Erythroblast (primary cell): ENCODE measurements around the gene GLOD5.
A peak's percentile ranks its signal among the peaks of the same experiment; 100 is the strongest.

Experiments used
- DNase-seq, 2 experiments: peaks; one replicate each; lab custom pipeline; 2025; lab: John Stamatoyannopoulos, UW
- GATA1 ChIP-seq: IDR thresholded peaks from 2 replicates; pipeline ENCODE4 v1.6.1; 2011; ENCODE audit warnings: low read depth, mild to moderate bottlenecking, control low read depth, low read length, moderate library complexity
- POLR2A ChIP-seq: IDR thresholded peaks from 2 replicates; pipeline ENCODE4 v1.6.1; 2011; ENCODE audit warnings: mild to moderate bottlenecking, low read length

The GLOD5 gene

GRCh38 chrX:48781705-48782104 lies 20.2 kb downstream of the GLOD5 start:
- TF ChIP-seq POLR2A (no peak), GATA1 (no peak)
- DNase-seq: no peak

- no peak for DNase-seq
- TF ChIP-seq POLR2A (no peak), GATA1 (no peak)
Measured at GRCh38 chrX:48782216-48782615, 20.7 kb downstream of the GLOD5 start.

GRCh38 chrX:48782795-48783194 lies 21.2 kb downstream of the GLOD5 start:
- peak; percentile 95 to 97 for DNase-seq
- TF ChIP-seq GATA1: peak; percentile 79
- no peak for TF ChIP-seq POLR2A

- no peak for TF ChIP-seq GATA1
- no peak for TF ChIP-seq POLR2A
- DNase-seq: peak in 1 of 2 experiments; percentile 36
Measured at GRCh38 chrX:48784726-48785125, 23.2 kb downstream of the GLOD5 start.

- DNase-seq: no peak
- TF ChIP-seq POLR2A: no peak
- no peak for TF ChIP-seq GATA1
Measured at GRCh38 chrX:48785186-48785539, 23.6 kb downstream of the GLOD5 start.

DNA sequence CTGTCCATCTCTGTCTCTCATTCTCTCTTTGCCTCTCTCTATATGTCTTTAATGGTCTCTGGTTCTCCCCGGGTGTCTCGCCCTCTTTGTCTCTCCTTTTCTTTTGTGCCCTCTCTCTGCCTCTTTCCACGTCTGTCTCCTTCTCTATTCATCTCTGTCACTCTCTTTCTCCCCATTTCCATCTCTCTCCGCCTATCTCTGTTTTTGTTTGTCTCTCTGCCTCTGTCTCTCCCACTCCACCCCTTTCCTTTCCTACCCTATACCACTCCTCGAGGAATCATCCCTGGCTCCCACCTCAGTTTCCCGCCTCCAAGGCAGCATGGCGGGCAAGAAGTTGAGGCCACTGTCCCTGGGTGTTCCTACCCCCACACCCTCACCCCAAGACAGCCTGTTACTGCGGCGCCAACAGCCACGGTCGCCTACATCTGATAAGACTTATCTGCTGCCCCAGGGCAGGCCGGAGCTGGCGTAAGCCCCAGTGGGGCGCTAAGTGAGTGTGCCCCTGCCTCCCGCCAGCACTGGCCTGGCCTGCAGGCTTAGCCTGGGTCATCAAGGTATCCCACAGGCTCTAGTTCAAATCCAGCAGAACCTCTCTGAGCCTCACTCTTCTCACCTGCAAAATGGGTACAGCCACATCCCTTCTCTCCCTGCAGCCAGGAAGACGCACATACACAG lies 24.1 kb downstream of the GLOD5 start:
- DNase-seq: peak; percentile 88 to 95
- TF ChIP-seq GATA1: peak; percentile 81
- peak; percentile 59 for TF ChIP-seq POLR2A

DNA sequence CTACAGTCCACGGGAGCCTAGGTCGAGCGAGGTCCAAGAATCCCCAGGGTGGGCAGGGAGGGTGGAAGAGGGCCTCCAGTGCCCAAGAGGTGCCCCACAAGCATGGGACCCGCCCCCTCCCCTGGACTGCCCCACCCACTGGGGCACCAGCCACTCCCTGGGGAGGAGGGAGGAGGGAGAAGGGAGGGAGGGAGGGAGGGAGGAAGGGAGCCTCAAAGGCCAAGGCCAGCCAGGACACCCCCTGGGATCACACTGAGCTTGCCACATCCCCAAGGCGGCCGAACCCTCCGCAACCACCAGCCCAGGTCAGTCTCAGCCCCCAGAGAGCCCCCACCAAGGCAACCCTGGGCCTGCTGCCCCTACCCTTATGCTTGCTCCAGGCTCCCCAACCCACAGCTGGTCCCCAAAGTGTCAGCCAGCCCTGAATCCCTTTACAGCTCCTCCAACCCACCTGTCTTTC lies 24.8 kb downstream of the GLOD5 start, which contains the start of gene GATA1:
Gene GATA1 (plus strand): TSS at position 250 of the 460 bp plus-strand sequence. CDS start 4,520 bp downstream, outside the sequence.
- TF ChIP-seq POLR2A (peak; percentile 72), GATA1 (no peak)
- DNase-seq: peak; percentile 79 to 80

DNA sequence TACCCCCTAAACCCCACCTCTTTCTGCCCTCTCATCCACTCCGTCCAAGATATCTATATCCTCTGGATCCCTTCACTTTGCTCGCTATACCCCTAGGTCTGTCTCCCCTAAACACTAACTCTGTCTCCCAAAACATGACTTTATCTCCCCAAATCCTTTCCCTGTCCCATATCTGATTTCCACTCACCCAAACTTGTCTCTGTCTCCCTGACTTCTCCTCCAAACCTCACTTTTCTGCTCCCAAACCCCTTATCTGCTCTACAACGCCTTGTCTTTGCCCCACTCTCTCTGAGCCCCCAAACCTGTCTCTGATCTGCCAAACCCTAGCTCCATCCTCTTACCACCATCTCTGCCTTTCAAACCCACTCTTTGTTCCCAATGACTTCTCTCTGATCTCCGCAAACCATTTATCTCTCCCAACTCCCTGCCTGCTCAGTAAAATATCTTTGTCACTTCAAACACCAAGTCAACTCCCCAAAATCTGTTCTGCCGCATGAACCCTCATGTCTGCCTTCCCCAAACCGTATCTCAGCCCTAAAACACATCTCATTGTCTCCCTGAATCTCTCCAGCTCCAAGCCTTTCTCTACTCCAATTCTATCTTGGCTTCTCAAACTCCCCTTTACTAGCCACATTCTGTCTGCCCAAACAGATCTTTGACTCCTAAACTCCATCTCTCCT lies 25.4 kb downstream of the GLOD5 start:
- TF ChIP-seq GATA1 (no peak), POLR2A (peak; percentile 6)
- peak in 1 of 2 experiments; percentile 48 for DNase-seq

GRCh38 chrX:48787505-48788443 lies 26.2 kb downstream of the GLOD5 start:
- DNase-seq: peak; percentile 61 to 68
- TF ChIP-seq POLR2A: no peak
- TF ChIP-seq GATA1: no peak

GRCh38 chrX:48789366-48790220 lies 28.0 kb downstream of the GLOD5 start:
- DNase-seq: peak; percentile 61 to 71
- no peak for TF ChIP-seq GATA1
- peak; percentile 48 for TF ChIP-seq POLR2A

DNA sequence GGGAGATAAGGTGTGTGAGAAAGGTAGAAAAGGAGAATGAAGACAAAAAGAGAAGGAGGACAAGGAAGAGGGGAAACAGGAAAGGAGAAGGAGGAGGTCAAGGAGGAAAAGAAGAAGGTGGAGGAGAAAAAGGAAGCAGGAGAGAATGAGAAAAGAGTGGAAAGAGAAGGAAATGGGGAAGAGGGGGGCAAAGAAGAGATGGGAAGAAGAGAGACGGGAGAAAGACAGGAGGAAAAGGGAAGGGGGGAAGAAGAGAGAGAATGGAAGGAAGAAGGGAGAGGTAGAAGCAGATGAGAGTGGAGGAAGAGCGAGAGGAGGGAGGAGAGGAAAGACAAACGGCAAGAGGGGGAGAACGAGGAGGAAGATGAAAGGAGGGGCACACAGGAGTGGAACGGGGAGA lies 28.9 kb downstream of the GLOD5 start:
- DNase-seq: no peak
- no peak for TF ChIP-seq GATA1
- no peak for TF ChIP-seq POLR2A

GRCh38 chrX:48791063-48791820 lies 29.7 kb downstream of the GLOD5 start:
- TF ChIP-seq GATA1 (no peak), POLR2A (no peak)
- no peak for DNase-seq

GRCh38 chrX:48792219-48792618 lies 30.7 kb downstream of the GLOD5 start:
- DNase-seq: no peak
- TF ChIP-seq GATA1 (no peak), POLR2A (no peak)
